ENCODE results near the gene SCFD1. TPM values are rescaled to one million over a fixed set of nuclear protein-coding genes. Genes with fewer than 3 reads are reported as not detected.
A peak's percentile ranks its signal among the peaks of the same experiment; 100 is the strongest.
"Not testable (repeated sequence)": the region's sequence is repeated elsewhere in the genome, so short reads cannot be mapped to it uniquely, and the experiment has no call there.

Gene SCFD1
- total RNA-seq: 32.8 and 41.7 TPM in 2 replicates

DNA sequence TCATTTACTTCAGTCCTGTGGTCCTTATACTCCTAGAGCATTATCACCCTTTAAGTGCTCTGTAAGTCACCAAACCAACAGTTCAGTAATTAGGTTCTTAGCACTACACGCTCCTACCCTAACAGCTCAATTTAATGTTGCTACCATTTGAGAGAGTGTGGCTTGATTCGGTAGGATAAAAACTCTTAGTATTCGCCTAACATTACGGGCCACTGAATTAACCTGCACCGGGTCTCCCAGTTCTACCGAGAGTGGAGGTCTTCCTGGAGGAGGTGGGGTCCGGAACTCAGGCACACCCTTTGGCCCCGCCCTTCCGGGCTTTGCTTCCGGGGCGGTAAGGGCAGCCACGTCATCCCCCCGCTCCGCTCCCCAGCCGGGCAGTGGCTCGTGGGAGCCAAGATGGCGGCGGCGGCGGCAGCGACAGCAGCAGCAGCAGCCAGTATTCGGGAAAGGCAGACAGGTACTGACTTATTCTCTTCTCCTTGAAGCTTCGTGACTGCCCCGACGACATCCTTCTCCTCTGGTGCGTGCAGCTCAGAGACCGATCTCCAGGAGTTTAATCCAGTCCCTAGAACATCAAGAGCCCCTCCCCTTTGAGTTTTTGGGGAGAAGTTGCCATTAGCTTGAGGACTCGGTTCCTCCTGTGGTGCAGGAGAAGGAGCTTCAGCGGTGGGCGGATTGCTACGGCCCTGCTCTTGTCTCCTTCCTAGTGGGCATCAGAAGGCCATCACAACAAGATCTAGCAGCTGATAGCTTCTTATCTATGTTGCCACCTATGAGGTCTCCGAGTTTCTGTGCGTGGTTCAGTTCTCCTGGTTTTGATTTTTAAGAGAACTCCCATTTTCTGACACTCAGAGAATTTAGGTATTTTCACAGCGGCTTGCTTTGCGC is at the start of gene SCFD1:
TSS of gene SCFD1 (plus strand) at position 380 of the 891 bp plus-strand sequence. CDS start at position 400, 20 bp downstream.
- Histone ChIP-seq H3K4me3 (ENCODE audit: low read depth, low read length) (peak within 1 kb of the TSS; percentile 84), H3K36me3 (ENCODE audit: control insufficient read depth, insufficient read depth, low read length) (no peaks in the 10 kb centered on the region), H3K27me3 (ENCODE audit: control insufficient read depth, insufficient read depth, low read length) (no peaks in the 10 kb centered on the region)
- DNase-seq (ENCODE audit: low read depth): peak; percentile 69
- TF ChIP-seq CTCF (IDR thresholded peaks at IDR 0.05; ENCODE audit: insufficient read depth, low read length, poor library complexity, severe bottlenecking): no peak

GRCh38 chr14:30572771-30573170 is 49.3 kb upstream of the SCFD1 start:
- Histone ChIP-seq H3K36me3 (ENCODE audit: control insufficient read depth, insufficient read depth, low read length) (no peaks in the 10 kb centered on the region), H3K4me3 (ENCODE audit: low read depth, low read length) (no peak overlapping the region), H3K27me3 (ENCODE audit: control insufficient read depth, insufficient read depth, low read length) (no peaks in the 10 kb centered on the region)
- no peak for DNase-seq (ENCODE audit: low read depth)
- TF ChIP-seq CTCF (IDR thresholded peaks at IDR 0.05; ENCODE audit: insufficient read depth, low read length, poor library complexity, severe bottlenecking): no peak

- Histone ChIP-seq H3K4me3 (ENCODE audit: low read depth, low read length) (no peak overlapping the region), H3K36me3 (ENCODE audit: control insufficient read depth, insufficient read depth, low read length) (no peaks in the 10 kb centered on the region), H3K27me3 (ENCODE audit: control insufficient read depth, insufficient read depth, low read length) (no peaks in the 10 kb centered on the region)
- DNase-seq (ENCODE audit: low read depth): no peak
- TF ChIP-seq CTCF (IDR thresholded peaks at IDR 0.05; ENCODE audit: insufficient read depth, low read length, poor library complexity, severe bottlenecking): no peak
Observed at GRCh38 chr14:30573226-30573814, 48.8 kb upstream of the SCFD1 start.

DNA sequence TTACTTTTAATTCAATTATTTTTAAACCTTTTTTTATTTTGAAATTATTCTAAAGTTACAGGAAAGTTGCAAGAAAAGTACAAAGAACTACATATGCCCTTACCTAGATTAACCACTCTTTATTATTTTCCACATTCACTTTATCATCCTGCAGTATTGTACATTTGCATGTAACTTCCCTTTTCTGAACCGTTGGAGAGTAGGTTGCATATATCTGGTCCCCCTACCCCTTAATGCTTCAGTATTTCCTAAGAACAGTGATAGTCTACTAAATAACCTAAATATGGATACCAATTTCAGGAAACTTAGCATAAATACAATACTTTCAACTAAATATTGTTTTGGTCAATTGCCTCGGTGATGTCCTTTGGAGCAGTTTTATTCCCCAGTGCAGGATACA is 48.2 kb upstream of the SCFD1 start:
- H3K27me3 ChIP-seq (ENCODE audit: control insufficient read depth, insufficient read depth, low read length): no peaks in the 10 kb centered on the region
- TF ChIP-seq CTCF (IDR thresholded peaks at IDR 0.05; ENCODE audit: insufficient read depth, low read length, poor library complexity, severe bottlenecking): no peak
- H3K36me3 ChIP-seq (ENCODE audit: control insufficient read depth, insufficient read depth, low read length): no peaks in the 10 kb centered on the region
- no peak for DNase-seq (ENCODE audit: low read depth)
- no peak overlapping the region for H3K4me3 ChIP-seq (ENCODE audit: low read depth, low read length)

GRCh38 chr14:30574777-30575176 is 47.3 kb upstream of the SCFD1 start:
- not testable (repeated sequence) for H3K36me3 ChIP-seq (ENCODE audit: control insufficient read depth, insufficient read depth, low read length); DNase-seq (ENCODE audit: low read depth); H3K4me3 ChIP-seq (ENCODE audit: low read depth, low read length)

GRCh38 chr14:30576333-30576732 is 45.8 kb upstream of the SCFD1 start:
- H3K4me3 ChIP-seq (ENCODE audit: low read depth, low read length); DNase-seq (ENCODE audit: low read depth); H3K36me3 ChIP-seq (ENCODE audit: control insufficient read depth, insufficient read depth, low read length); H3K27me3 ChIP-seq (ENCODE audit: control insufficient read depth, insufficient read depth, low read length): not testable (repeated sequence)

More at GRCh38 chr14:30574777-30575176, 47.3 kb upstream of the SCFD1 start:
- not testable (repeated sequence) for H3K27me3 ChIP-seq (ENCODE audit: control insufficient read depth, insufficient read depth, low read length)
